ENCODE data around the gene NBEAL2.

NBEAL2 gene

DNA sequence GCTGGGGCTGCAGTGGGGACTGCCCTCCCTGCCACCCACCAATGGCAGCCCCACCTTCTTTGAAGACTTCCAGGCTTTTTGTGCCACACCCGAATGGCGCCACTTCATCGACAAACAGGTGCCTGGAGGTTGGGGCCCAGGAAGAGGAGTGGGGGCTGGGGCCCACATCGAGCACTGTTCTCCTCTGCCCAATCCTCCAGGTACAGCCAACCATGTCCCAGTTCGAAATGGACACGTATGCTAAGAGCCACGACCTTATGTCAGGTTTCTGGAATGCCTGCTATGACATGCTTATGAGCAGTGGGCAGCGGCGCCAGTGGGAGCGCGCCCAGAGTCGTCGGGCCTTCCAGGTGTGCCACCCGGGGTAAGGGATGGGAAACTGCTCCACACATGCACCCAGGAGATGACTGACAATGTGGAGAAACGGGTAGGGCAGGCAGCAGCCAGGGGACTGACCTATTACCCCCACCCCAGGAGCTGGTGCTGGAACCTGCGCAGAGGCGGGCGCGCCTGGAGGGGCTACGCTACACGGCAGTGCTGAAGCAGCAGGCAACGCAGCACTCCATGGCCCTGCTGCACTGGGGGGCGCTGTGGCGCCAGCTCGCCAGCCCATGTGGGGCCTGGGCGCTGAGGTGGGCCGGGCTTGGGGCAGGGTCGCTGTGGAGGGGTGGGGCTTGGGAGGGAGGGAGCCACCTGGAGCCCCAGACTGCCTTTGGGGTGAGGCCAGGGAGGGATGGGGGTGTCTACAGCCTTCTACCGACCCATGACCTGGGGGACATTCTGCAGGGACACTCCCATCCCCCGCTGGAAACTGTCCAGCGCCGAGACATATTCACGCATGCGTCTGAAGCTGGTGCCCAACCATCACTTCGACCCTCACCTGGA lies 22.9 kb downstream of the NBEAL2 start:
- DNase-seq: no peak

DNA sequence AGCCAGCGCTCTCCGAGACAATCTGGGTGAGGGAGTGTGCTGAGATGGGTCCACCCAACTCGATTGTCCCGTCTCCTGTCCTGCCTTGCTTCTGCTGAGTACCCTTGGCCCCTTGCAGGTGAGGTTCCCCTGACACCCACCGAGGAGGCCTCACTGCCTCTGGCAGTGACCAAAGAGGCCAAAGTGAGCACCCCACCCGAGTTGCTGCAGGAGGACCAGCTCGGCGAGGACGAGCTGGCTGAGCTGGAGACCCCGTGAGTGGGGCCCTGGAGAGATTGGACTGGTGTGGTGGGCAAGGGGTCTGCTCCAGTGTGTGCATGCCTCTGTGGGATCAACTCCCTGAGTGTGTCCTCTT lies 23.6 kb downstream of the NBEAL2 start:
- no peak for DNase-seq

DNA sequence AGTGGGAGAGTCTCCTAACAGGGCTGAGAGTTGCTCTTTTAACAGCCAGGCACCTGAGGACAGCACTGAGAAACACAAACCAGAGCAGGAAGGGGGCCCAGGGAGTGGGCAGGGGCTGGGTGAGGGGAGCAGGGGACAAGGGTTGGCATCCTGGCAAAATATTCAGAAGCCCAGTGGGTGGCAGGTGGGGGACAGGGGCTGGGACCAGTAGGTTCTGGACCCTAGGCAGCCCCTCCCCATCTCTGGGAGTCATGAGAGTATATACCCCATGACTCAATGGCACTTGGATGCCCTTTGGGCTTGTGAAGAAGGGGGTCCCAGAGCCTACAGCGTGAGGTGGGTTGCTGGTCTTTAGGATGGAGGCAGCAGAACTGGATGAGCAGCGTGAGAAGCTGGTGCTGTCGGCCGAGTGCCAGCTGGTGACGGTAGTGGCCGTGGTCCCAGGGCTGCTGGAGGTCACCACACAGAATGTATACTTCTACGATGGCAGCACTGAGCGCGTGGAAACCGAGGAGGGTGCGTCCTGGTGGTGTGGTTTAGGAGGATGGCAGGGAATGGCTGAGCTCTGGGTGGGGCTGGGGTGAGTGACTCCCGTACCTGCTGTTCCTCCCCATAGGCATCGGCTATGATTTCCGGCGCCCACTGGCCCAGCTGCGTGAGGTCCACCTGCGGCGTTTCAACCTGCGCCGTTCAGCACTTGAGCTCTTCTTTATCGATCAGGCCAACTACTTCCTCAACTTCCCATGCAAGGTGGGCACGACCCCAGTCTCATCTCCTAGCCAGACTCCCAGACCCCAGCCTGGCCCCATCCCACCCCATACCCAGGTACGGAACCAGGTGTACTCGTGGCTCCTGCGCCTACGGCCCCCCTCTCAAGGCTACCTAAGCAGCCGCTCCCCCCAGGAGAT lies 24.2 kb downstream of the NBEAL2 start:
- DNase-seq: no peak

DNA sequence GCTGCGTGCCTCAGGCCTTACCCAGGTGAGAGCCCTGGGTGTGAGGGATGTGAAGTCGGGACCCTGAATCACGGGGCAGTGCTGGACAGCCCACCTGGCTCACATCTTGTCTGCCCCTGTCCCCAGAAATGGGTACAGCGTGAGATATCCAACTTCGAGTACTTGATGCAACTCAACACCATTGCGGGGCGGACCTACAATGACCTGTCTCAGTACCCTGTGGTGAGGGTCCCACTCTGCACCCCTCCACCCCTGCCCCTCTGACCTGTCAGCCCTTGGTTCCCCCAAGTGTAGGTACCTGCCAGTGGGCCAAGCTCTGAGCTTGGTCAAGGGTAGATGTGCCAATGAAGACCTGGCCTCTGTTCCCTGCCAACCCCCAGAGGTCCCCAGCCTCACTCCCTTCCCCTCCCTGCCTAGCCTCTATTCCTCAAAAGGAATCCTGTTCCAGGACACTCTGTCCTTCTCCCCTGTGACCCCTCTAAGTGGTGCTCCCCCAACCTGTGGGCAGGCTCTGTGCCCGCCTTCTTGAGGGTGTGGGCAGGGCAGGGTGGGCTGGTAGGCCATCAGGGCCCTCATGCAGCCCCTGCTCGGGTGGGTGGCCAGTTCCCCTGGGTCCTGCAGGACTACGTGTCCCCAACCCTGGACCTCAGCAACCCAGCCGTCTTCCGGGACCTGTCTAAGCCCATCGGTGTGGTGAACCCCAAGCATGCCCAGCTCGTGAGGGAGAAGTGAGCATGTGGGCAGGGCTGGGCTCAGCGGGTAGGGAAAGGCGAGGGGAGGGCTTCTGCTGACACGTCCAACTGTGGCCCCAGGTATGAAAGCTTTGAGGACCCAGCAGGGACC lies 25.1 kb downstream of the NBEAL2 start:
- no peak for DNase-seq

DNA sequence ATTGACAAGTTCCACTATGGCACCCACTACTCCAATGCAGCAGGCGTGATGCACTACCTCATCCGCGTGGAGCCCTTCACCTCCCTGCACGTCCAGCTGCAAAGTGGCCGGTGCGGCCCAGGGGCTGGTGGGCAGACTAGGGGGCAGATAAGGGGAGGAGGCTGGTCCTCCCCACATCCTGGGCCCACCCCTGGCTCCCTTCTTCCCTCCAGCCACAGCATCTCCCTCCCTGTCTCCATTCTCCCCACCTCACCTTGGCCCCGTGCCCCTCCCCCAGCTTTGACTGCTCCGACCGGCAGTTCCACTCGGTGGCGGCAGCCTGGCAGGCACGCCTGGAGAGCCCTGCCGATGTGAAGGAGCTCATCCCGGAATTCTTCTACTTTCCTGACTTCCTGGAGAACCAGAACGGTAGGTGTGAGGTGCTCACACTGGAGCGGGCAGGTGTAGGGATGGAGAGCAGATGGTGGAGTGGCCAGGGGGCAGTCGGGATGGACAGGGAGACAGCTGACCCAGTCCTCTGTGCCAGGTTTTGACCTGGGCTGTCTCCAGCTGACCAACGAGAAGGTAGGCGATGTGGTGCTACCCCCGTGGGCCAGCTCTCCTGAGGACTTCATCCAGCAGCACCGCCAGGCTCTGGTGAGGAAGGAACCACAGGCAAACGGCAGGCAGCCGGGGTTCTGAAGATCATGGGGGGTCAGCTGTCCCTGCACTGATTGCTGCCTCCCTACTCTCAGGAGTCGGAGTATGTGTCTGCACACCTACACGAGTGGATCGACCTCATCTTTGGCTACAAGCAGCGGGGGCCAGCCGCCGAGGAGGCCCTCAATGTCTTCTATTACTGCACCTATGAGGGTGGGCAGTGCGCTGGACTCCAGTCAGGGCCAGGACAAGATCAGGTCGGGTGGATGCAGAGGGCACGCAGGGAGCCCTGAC lies 26.0 kb downstream of the NBEAL2 start:
- no peak for DNase-seq

DNA sequence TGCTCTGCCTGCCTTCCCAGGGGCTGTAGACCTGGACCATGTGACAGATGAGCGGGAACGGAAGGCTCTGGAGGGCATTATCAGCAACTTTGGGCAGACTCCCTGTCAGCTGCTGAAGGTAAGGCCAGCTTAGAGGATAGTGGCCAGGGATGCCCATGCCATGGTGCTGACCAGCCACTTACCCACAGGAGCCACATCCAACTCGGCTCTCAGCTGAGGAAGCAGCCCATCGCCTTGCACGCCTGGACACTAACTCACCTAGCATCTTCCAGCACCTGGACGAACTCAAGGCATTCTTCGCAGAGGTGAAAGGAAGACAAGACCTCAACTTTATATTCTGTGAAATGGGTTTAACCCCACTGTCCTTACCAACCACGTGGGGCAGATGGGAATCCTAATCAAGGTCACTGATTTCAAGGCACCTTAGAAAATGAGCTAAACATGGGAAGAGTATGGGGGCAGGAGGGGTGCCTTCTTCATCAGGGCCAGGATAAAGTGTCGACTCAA lies 26.7 kb downstream of the NBEAL2 start:
- no peak for DNase-seq

DNA sequence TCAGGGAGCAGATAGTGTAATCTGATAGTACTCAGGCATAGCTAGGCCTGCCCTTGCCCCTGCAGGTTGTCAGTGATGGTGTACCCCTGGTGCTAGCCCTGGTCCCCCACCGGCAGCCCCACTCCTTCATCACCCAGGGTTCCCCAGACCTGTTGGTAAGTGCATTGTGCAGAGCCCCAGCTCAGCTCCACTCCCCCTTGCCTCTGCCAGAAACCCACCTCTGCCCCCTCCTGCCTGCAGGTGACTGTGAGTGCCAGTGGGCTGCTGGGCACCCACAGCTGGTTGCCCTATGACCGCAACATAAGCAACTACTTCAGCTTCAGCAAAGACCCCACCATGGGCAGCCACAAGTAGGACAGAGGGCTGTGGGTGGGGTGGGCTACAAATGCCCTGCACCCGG lies 27.5 kb downstream of the NBEAL2 start:
- no peak for DNase-seq

DNA sequence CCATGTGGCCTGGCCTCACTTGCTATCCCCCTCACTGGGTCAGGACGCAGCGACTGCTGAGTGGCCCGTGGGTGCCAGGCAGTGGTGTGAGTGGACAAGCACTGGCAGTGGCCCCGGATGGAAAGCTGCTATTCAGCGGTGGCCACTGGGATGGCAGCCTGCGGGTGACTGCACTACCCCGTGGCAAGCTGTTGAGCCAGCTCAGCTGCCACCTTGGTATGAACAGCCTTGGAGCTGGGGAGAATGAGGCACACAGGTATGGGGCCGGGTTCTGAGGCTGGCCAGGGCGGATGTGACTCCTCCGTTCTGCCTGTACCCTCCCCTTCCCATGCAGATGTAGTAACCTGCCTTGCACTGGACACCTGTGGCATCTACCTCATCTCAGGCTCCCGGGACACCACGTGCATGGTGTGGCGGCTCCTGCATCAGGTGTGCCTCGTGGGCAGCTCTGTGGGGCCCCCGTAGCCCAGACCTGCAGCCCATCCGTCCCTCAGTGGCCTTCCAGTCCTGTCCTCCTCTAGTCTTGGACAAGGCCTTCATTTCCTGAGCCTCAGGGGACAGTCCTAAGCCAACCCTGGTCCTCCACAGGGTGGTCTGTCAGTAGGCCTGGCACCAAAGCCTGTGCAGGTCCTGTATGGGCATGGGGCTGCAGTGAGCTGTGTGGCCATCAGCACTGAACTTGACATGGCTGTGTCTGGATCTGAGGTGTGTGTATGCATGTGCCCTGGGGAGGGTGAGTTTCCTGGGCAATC lies 28.2 kb downstream of the NBEAL2 start:
- no peak for DNase-seq

DNA sequence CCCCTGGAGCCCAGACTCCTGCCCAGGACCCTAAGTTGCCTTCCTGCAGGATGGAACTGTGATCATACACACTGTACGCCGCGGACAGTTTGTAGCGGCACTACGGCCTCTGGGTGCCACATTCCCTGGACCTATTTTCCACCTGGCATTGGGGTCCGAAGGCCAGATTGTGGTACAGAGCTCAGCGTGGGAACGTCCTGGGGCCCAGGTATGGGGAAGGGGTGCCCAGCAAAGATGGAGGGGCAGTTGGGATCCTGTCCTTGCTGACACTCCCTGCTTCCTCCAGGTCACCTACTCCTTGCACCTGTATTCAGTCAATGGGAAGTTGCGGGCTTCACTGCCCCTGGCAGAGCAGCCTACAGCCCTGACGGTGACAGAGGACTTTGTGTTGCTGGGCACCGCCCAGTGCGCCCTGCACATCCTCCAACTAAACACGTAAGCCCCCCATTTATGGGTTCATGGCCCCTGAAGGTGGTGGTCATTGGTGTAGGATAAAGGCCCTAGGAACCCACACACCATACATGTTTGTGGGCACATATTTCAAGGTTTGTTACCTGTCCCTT lies 28.8 kb downstream of the NBEAL2 start:
- DNase-seq: no peak

DNA sequence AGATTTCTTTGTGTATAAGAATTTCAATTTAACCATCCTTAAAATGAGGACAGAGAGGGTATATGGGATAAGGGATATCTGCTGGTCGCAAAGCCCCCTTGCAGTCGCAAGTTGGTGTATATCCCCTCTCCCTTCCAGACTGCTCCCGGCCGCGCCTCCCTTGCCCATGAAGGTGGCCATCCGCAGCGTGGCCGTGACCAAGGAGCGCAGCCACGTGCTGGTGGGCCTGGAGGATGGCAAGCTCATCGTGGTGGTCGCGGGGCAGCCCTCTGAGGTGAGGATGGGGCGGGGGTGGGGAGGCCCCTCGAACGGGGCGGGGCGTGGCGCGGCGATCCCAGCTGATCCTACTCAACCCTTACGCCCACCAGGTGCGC lies 29.4 kb downstream of the NBEAL2 start:
- no peak for DNase-seq

DNA sequence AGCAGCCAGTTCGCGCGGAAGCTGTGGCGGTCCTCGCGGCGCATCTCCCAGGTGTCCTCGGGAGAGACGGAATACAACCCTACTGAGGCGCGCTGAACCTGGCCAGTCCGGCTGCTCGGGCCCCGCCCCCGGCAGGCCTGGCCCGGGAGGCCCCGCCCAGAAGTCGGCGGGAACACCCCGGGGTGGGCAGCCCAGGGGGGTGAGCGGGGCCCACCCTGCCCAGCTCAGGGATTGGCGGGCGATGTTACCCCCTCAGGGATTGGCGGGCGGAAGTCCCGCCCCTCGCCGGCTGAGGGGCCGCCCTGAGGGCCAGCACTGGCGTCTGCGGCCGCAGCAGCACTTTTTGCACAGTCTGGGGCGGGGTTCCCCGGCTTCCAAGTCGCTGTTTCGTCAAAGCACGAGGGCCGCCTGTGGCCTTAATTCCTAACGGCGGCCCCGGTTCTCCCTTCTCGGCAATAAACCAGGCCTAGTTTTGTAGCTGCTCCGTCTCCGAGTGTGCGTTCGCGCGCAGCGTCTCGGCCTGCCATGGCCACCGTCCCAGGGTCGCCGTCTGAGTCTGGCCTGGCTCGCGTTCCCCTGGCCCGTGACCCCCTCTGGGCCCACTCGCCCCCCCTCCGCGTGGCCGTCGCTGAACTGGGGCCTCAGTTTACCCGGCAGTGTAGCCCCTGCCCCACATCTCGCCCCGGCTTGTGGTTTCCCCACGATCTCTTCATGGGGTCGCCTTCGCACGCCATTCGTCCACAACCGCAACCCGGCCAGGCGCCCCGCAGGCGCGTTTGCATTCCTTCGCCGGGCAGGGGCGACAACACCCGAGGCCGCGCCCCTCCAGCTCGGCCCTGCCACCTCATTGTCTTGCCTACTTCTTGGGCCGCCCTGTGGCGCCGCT lies 30.0 kb downstream of the NBEAL2 start:
- peak; percentile 63 to 92 for DNase-seq

DNA sequence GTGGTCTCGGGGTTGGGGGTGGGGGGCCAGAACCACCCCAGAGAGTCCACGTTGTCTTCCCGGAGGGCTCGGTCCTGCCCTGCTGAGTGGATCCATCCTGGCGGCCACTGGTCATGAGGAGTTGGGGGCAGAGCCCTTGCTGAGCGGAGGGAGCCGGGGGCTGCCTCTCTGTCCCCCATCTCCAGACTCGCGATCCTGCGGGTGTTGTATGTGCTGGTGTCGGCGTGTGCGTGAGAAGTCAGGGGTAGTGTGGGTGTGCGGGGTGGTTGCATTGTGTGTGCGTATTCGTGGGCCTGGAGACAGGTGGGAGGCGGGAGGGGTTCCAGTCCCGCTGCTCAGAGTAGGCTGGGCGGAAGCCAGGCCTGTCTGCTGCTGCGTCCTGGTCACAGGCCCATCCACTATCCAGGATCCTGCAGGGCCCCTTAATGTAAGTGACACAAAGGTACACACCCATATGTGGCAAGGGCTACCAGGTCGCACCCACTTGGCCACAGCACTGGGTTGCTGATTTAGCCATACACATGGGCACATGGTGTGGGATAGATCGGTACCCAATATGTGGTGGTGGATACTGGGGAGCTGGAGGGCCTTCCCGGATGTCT lies 30.7 kb downstream of the NBEAL2 start:
- DNase-seq: no peak

DNA sequence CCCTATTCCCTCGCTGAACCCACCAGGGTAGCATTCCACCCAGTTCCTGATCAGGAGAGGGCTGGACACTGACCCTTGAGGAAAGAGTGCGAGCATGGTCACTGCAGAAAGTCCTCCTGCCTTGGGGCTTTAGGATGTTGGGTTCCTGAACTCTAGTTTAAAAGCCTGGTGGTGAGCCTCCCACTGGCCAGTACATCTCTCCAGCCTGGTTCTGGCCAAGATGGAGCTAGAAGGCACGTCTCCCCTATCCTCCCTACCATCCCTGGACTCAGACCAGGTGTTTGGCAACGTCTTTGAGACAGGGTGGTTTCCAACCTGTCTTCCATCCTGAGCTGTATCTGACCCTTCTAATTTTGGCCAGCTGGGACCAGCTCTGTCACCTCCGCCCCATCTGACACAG lies 31.4 kb downstream of the NBEAL2 start:
- DNase-seq: no peak

DNA sequence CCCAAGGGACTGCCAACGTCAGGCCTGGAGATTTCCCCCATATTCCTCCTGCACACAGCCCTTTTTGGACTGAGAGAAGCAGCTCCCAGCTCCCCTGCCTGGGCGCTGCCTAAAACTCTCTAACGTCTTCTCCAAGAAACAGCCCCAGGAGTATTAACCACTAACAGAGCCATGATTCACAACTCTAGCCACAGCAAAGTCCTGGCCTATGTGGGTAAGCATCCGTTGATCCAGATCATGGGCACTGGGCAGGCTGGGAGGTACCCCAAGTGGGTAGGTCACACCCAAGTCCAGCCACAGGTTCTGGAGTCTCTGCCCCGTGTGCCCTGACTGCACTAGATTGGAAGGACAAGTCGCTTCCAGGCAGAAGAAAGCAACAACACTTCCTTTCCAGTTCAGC lies 31.9 kb downstream of the NBEAL2 start:
- DNase-seq: no peak

DNA sequence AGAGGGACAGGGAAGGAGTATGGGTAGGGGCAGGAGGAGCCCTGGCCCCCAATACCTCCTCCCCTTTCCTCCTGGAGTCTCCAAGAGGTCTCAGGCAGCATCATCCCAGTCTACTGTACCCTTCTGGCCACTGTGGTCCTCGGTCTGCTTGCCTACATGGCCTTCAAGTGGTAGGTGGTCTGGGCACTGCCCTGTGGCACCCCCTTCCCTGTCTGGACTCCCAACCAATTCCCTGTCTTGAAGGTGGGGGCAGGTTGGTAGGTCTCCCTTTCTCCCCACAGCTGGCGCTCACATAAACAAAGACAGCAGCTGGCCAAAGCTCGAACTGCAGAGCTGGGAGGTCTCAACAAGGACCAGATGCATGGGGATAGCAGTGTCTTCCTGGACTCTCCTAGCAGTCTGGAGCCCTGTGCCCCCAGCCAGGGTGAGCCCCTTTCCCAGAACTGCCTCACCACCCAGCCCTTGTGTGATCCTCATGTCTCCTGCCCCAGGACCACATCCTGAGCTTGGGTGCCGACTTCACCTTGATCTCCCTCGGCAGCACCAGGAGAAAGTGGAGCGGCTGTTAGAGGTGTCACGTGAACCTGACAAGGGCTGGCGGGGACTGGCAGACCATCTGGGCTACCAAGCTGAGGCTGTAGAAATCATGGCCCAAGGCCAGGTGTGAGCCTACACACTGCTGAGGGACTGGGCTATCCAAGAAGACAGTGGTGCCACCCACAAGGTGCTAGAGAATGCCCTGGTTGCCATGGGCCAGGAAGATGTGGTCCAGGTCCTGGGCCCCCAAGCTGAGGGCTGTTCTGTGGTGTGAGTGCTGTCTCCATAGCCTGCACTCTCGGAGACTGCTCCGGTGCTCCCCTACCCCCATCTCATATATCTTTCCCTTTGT lies 33.1 kb downstream of the NBEAL2 start:
- peak; percentile 81 to 89 for DNase-seq

DNA sequence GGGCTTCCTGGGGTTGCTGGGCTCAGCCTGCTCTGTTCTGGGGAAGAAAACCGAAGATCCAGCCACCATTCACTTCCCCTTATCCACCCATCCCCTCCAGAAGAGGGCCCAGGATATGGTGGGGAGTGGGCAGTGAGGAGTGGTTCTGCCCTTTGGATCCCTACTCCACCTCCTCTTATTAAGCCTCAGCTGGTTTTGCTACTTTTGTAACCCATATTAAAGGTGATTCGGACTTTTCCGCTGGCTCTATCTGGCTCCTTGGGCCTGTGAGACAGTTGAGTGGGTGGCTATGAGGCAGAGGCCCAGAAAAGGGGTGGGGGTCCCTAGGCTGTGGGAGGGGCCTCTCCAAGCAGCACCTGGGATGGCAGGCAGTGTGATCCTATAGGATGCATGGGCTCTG lies 33.8 kb downstream of the NBEAL2 start:
- no peak for DNase-seq

DNA sequence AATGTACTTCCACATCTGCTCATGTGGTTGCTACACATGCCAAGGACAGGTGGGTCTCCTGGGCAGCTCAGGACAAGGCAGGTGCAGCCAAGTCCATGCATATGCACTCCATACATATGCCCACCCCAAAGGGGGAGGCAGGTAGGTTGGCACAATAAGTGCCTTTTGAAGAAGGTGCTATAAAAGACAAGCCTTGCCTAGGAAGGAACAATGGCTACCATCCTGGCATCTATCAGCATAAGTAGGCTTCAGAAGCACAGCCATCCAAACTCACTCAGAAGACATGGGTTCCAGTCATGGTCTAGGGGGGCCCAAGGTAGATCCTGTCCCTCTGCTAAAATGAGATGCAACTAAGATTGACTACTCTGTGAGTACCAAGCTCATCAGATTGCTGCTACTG lies 34.6 kb downstream of the NBEAL2 start:
- no peak for DNase-seq

DNA sequence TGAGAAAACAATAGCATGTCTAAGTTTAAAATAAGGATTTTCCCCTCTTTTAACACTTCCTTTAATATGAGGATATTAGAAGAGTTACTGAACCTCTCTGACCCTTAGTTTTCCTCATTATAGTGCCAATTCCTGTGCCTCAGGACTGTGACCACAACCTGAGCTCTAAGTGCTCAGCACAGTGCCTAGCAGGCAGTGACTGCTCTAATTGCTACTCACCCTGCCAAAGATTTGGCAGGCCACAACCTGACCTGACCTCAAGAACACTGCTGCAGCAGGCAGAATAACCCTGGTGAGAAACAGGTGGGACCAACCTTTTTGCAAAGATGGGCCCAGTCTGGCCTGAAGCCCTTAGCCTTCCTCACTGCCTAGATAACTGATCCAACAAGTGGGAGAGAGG lies 35.7 kb downstream of the NBEAL2 start:
- no peak for DNase-seq

All from NCI-H524 (cell line).